Uterus (tissue), 2 donors: ENCODE results near the gene GSTT2.
"Not testable (repeated sequence)": the region's sequence is repeated elsewhere in the genome, so short reads cannot be mapped to it uniquely, and the experiment has no call there.

Experiments
- CTCF ChIP-seq, 4 experiments: fragments of 200-600 bp in 2 of 4; fragments of 450-650 bp in 2 of 4; sonication (generic) in 2 of 4; IDR thresholded peaks; one replicate each; pipeline ENCODE4 v1.5.1; 2016 to 2019; ENCODE audit warnings: antibody characterized with exemption in 4 of 4, mild to moderate bottlenecking in 2 of 4, moderate library complexity in 1 of 4
- POLR2A ChIP-seq, 2 donors: fragments of 450-650 bp; IDR thresholded peaks; one replicate each; pipeline ENCODE4 v1.6.1; 2016; ENCODE audit warnings: antibody characterized with exemption in 2 of 2, mild to moderate bottlenecking in 1 of 2, moderate library complexity in 1 of 2

DNA sequence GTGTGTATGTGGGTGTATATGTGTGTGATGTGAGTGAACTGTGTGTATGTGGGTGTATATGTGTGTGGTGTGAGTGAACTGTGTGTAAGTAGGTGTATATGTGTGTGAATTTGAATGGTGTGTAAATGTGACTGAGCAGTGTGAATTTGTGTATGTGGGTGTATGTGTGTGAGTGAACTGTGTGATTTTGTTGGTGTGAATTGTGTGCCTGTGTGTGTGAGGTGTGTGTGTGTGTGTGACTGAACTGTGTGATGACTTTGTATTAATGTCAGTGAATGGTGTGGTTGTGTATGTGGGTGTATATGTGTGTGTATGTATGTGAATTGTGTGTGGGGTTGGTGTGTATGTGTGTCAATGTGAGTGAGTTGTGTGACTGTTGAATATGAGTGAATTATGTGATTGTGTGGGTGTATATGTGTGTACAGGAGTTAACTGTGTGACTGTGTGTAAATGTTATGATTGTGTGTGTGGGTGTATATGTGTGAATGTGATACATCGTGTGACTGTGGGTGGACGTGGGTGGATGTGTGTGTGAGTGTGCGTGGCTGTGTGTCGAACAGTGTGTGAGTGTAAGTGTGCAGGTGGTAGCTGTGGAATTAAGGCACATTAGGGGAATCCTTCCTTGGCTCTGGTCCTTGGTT lies 6.7 kb downstream of the GSTT2 start:
- not testable (repeated sequence) for TF ChIP-seq CTCF, POLR2A (IDR thresholded peaks at IDR 0.05)
